GM12878 (cell line): ENCODE measurements around the gene ESRRG. TPM values are rescaled to one million over a fixed set of nuclear protein-coding genes. Genes with fewer than 3 reads are reported as not detected.
A peak's percentile ranks its signal among the peaks of the same experiment; 100 is the strongest.

Experiments used
- ASH2L ChIP-seq: fragments of 300-600, 200-600 bp; sonication (generic); IDR thresholded peaks from 2 replicates; pipeline ENCODE4 v1.6.1; 2017; ENCODE audit warnings: low read depth, mild to moderate bottlenecking, borderline replicate concordance
- BCL3 ChIP-seq: IDR thresholded peaks from 2 replicates; pipeline ENCODE4 v1.6.1; 2011; ENCODE audit warnings: borderline replicate concordance, low read depth, mild to moderate bottlenecking, moderate library complexity, low read length; ENCODE audit not compliant: insufficient read depth, poor library complexity, severe bottlenecking
- BHLHE40 ChIP-seq, 2 experiments: fragments of 450-650 bp in 1 of 2; IDR thresholded peaks; 2 replicates each; pipeline ENCODE4 v1.6.1; 2011 to 2017; ENCODE audit warnings: low read depth in 2 of 2, borderline replicate concordance in 1 of 2, improper control_type of control experiment in 1 of 2, low read length in 1 of 2, mild to moderate bottlenecking in 1 of 2
- IKZF1 ChIP-seq: fragments of 450-650 bp; conservative IDR thresholded peaks from 2 replicates; pipeline ENCODE4 v1.6.1; 2017; ENCODE audit warnings: antibody characterized with exemption, mild to moderate bottlenecking
- LARP7 ChIP-seq: fragments of 450-650 bp; IDR thresholded peaks from 2 replicates; pipeline ENCODE4 v1.6.1; 2017; ENCODE audit warnings: mild to moderate bottlenecking
- NBN ChIP-seq: fragments of 450-650 bp; IDR thresholded peaks from 2 replicates; pipeline ENCODE4 v1.6.1; 2016
- NFXL1 ChIP-seq: fragments of 450-650 bp; IDR thresholded peaks from 2 replicates; pipeline ENCODE4 v1.6.1; 2017; ENCODE audit warnings: antibody characterized with exemption, mild to moderate bottlenecking, borderline replicate concordance
- NFYB ChIP-seq: IDR thresholded peaks from 2 replicates; pipeline ENCODE4 v1.6.1; 2011; ENCODE audit warnings: low read depth, mild to moderate bottlenecking, low read length, improper control_type of control experiment, moderate library complexity; ENCODE audit not compliant: insufficient read depth
- NR2F1 ChIP-seq: fragments of 450-650 bp; conservative IDR thresholded peaks from 2 replicates; pipeline ENCODE4 v1.6.1; 2017; ENCODE audit warnings: mild to moderate bottlenecking
- PKNOX1 ChIP-seq: fragments of 450-650 bp; IDR thresholded peaks from 2 replicates; pipeline ENCODE4 v1.6.1; 2016; ENCODE audit warnings: mild to moderate bottlenecking
- POLR2A ChIP-seq: IDR thresholded peaks from 2 replicates; pipeline ENCODE4 v1.6.1; 2011; ENCODE audit warnings: low read depth, mild to moderate bottlenecking, low read length
- RELA ChIP-seq: fragments of 450-650 bp; IDR thresholded peaks from 2 replicates; pipeline ENCODE4 v1.8.0; 2014; ENCODE audit warnings: borderline replicate concordance; ENCODE audit not compliant: partially characterized antibody
- SMC3 ChIP-seq: IDR thresholded peaks from 2 replicates; pipeline ENCODE4 v1.6.1; 2011; ENCODE audit warnings: low read length, improper control_type of control experiment, borderline replicate concordance
- SPI1 ChIP-seq: IDR thresholded peaks from 2 replicates; pipeline ENCODE4 v1.6.1; 2011; ENCODE audit warnings: low read depth, mild to moderate bottlenecking, low read length, moderate library complexity, borderline replicate concordance; ENCODE audit not compliant: insufficient read depth
- TCF12 ChIP-seq: IDR thresholded peaks from 2 replicates; pipeline ENCODE4 v1.6.1; 2011; ENCODE audit warnings: low read depth, mild to moderate bottlenecking, low read length
- WRNIP1 ChIP-seq: IDR thresholded peaks from 2 replicates; pipeline ENCODE4 v1.6.1; 2011; ENCODE audit warnings: low read depth, low read length, improper control_type of control experiment, borderline replicate concordance
- polyA plus RNA-seq, 11 experiments: library from polyadenylated mRNA; depleted of rRNA in 4 of 11; unstranded in 6 of 11; stranded (reverse) in 5 of 11; fragments of >200 nt; fragmentation: Nextera tagmentation in 4 of 11; fragmentation: Illumina TruSeq in 1 of 11; extraction: Ambion mirVana in 4 of 11; extraction: Trizol in 1 of 11; gene quantifications; 1 replicate in 1 of 11; 2 replicates in 10 of 11; pipeline versions ENCODE4 v1.2.1 to v1.2.3, GENCODE V29; 2011 to 2016; ENCODE audit warnings: inconsistent platforms in 2 of 11, missing spikeins in 2 of 11, low read depth in 1 of 11
- total RNA-seq, 4 experiments: library from RNA; depleted of rRNA in 3 of 4; stranded (reverse); fragments of >200 nt in 3 of 4; fragmentation: Illumina TruSeq in 1 of 4; extraction: Trizol in 1 of 4; gene quantifications; 2 replicates each; pipeline versions ENCODE4 v1.2.1 to v1.2.3, GENCODE V29; 2013 to 2021
- TF ChIP-seq, protein P1 (sequence below): fragments of 450-650 bp; IDR thresholded peaks from 2 replicates; pipeline ENCODE4 v1.6.1; 2017; ENCODE audit warnings: mild to moderate bottlenecking
- TF ChIP-seq, protein P2 (sequence below): IDR thresholded peaks from 2 replicates; pipeline ENCODE4 v1.6.1; 2011; ENCODE audit warnings: borderline replicate concordance, low read depth, mild to moderate bottlenecking, moderate library complexity, mixed read lengths, low read length; ENCODE audit not compliant: insufficient read depth; ENCODE audit errors: extremely low read length
- TF ChIP-seq, protein P3 (sequence below): IDR thresholded peaks from 2 replicates; pipeline ENCODE4 v1.6.1; 2012; ENCODE audit warnings: mild to moderate bottlenecking, low read depth, low read length

ESRRG gene
- total and polyA plus RNA-seq, 10 of the 15 experiments (the other 5 are each of a cell fraction or from before 2014, with no cell fraction given), result 0.03 TPM; not detected in 9

DNA sequence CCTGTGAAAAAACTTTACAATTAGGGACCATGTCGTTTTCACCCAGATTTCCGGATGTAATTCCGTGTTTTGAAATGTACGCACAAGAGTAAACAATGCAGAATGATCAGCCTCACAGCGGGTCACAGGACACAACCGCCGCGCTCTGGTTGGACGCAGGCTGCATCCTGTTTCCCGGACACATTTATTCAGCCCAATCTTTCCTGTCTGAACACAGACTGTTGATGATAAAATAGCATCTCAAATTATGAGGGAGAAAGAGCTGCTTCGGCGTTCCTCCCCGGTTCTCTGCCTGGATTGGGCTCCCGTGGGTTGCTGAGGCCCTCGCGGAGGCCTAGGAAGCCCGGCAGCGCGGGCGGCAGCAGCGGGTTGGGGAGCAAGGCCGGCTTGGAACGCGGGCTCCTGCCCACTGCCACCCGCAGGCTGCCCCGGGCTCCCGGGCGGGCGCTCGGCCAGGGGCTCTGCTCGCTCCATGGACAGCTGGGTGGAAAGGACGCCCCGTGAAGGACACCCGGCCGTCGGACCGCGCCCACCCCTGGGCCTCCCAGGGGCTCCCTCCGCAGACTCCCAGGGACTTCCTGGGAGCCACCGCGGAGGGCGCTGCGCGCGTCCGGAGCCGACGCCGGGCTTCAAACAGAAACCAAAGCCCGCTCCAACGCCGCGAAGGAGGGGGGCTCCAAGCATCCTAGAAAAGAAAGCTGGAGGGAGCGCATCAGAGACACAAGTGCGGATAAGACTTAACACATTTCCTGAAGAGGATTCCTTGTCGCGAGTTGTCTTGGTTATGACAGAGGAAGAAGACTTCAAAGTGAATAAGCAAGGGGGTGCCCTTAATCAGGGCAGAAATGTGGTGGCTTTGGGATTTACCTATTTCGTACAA lies 122.3 kb downstream of the ESRRG start (continued):
- TF ChIP-seq, protein P1, sequence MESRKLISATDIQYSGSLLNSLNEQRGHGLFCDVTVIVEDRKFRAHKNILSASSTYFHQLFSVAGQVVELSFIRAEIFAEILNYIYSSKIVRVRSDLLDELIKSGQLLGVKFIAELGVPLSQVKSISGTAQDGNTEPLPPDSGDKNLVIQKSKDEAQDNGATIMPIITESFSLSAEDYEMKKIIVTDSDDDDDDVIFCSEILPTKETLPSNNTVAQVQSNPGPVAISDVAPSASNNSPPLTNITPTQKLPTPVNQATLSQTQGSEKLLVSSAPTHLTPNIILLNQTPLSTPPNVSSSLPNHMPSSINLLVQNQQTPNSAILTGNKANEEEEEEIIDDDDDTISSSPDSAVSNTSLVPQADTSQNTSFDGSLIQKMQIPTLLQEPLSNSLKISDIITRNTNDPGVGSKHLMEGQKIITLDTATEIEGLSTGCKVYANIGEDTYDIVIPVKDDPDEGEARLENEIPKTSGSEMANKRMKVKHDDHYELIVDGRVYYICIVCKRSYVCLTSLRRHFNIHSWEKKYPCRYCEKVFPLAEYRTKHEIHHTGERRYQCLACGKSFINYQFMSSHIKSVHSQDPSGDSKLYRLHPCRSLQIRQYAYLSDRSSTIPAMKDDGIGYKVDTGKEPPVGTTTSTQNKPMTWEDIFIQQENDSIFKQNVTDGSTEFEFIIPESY, result no peak
- TF ChIP-seq RELA (no peak), ASH2L (no peak), POLR2A (peak; percentile 19; the same call in 1 of the 2 replicates), LARP7 (no peak), SPI1 (no peak), PKNOX1 (no peak), SMC3 (no peak), TCF12 (no peak), NFYB (0 out of 2 replicates have a peak, but pooled peaks have one; percentile 12), BHLHE40 (IDR thresholded peaks at IDR 0.05; ENCODE audit: borderline replicate concordance in 1 of 2, low read depth in 2 of 2, low read length in 1 of 2) (no peak), NBN (no peak), NFXL1 (no peak), WRNIP1 (no peak), IKZF1 (0 out of 2 replicates have a peak, but pooled peaks have one; percentile 20), NR2F1 (no peak), BCL3 (no peak)
- TF ChIP-seq, protein P2, sequence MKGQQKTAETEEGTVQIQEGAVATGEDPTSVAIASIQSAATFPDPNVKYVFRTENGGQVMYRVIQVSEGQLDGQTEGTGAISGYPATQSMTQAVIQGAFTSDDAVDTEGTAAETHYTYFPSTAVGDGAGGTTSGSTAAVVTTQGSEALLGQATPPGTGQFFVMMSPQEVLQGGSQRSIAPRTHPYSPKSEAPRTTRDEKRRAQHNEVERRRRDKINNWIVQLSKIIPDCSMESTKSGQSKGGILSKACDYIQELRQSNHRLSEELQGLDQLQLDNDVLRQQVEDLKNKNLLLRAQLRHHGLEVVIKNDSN, result no peak
- TF ChIP-seq, protein P3, sequence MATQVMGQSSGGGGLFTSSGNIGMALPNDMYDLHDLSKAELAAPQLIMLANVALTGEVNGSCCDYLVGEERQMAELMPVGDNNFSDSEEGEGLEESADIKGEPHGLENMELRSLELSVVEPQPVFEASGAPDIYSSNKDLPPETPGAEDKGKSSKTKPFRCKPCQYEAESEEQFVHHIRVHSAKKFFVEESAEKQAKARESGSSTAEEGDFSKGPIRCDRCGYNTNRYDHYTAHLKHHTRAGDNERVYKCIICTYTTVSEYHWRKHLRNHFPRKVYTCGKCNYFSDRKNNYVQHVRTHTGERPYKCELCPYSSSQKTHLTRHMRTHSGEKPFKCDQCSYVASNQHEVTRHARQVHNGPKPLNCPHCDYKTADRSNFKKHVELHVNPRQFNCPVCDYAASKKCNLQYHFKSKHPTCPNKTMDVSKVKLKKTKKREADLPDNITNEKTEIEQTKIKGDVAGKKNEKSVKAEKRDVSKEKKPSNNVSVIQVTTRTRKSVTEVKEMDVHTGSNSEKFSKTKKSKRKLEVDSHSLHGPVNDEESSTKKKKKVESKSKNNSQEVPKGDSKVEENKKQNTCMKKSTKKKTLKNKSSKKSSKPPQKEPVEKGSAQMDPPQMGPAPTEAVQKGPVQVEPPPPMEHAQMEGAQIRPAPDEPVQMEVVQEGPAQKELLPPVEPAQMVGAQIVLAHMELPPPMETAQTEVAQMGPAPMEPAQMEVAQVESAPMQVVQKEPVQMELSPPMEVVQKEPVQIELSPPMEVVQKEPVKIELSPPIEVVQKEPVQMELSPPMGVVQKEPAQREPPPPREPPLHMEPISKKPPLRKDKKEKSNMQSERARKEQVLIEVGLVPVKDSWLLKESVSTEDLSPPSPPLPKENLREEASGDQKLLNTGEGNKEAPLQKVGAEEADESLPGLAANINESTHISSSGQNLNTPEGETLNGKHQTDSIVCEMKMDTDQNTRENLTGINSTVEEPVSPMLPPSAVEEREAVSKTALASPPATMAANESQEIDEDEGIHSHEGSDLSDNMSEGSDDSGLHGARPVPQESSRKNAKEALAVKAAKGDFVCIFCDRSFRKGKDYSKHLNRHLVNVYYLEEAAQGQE, result no peak
